Endodermal cell (in vitro differentiated cells): Measurements from ENCODE around the gene SUFU. TPM values are rescaled to one million over a fixed set of nuclear protein-coding genes. Genes with fewer than 3 reads are reported as not detected.

Experiments
- DNase-seq: peaks from one replicate; pipeline ENCODE4 v3.0.0-alpha.2; 2017
- H3K27ac ChIP-seq: 2 replicates; pipeline ENCODE4 v1.5.1; 2013; ENCODE audit warnings: mild to moderate bottlenecking, low read depth, low read length, moderate library complexity
- H3K27me3 ChIP-seq: 2 replicates; pipeline ENCODE4 v1.6.1; 2013; ENCODE audit warnings: mild to moderate bottlenecking, low read length, moderate library complexity; ENCODE audit not compliant: insufficient read depth, control insufficient read depth, poor library complexity, severe bottlenecking
- H3K36me3 ChIP-seq: 2 replicates; pipeline ENCODE4 v1.7.0; 2013; ENCODE audit warnings: mild to moderate bottlenecking, low read length, moderate library complexity; ENCODE audit not compliant: control insufficient read depth, insufficient read depth
- H3K4me1 ChIP-seq: one replicate; pipeline ENCODE4 v1.7.0; 2013; ENCODE audit warnings: low read length; ENCODE audit not compliant: control insufficient read depth, insufficient read depth
- H3K4me3 ChIP-seq: 2 replicates; pipeline ENCODE4 v1.5.1; 2013; ENCODE audit warnings: mild to moderate bottlenecking, low read length, moderate library complexity
- H3K9ac ChIP-seq: 2 replicates; pipeline ENCODE4 v1.6.1; 2013; ENCODE audit warnings: mild to moderate bottlenecking, low read length, moderate library complexity; ENCODE audit not compliant: poor library complexity, severe bottlenecking; ENCODE audit errors: extremely low read depth
- H3K9me3 ChIP-seq: 2 replicates; pipeline ENCODE4 v1.6.1; 2013; ENCODE audit warnings: mild to moderate bottlenecking, low read length, moderate library complexity; ENCODE audit not compliant: control insufficient read depth
- H3K27ac Mint-ChIP-seq: 2 replicates; pipeline ENCODE4 v1.8.0; 2020; ENCODE audit warnings: mixed read lengths
- H3K27me3 Mint-ChIP-seq: 2 replicates; pipeline ENCODE4 v1.8.0; 2021; ENCODE audit warnings: mild to moderate bottlenecking, mixed read lengths; ENCODE audit not compliant: insufficient read depth
- H3K36me3 Mint-ChIP-seq: 2 replicates; pipeline ENCODE4 v1.8.0; 2020; ENCODE audit warnings: low read depth, mixed read lengths
- H3K4me1 Mint-ChIP-seq: 2 replicates; pipeline ENCODE4 v1.8.0; 2020; ENCODE audit warnings: mixed read lengths
- H3K4me3 Mint-ChIP-seq: 2 replicates; pipeline ENCODE4 v1.8.0; 2020; ENCODE audit warnings: mild to moderate bottlenecking, moderate library complexity, mixed read lengths
- H3K9me3 Mint-ChIP-seq: 2 replicates; pipeline ENCODE4 v1.8.0; 2020; ENCODE audit warnings: mild to moderate bottlenecking, mixed read lengths
- CTCF ChIP-seq: fragments of 200-600 bp; sonication (generic); conservative IDR thresholded peaks from 2 replicates; pipeline ENCODE4 v1.5.0; 2021; ENCODE audit warnings: antibody characterized with exemption, mild to moderate bottlenecking
- WGBS, 2 experiments: methylation state at CpG; one replicate each; pipeline versions ENCODE4 v1.1.5 to v1.1.7; 2013; ENCODE audit warnings: missing lambda C conversion rate in 2 of 2, mixed read lengths in 1 of 2; ENCODE audit not compliant: insufficient coverage in 1 of 2, insufficient read length in 1 of 2; 5-methylcytosine and 5-hydroxymethylcytosine counted together
- total RNA-seq, 2 donors: library from RNA; stranded (reverse); fragmentation: NEBNext Ultra II Directional in 1 of 2; extraction: Animal tissue kit (Norgen Biotek cat#: 25700) in 1 of 2; gene quantifications; 2 replicates in 1 of 2; 3 replicates in 1 of 2; pipeline ENCODE4 v1.2.1, GENCODE V29; 2021

SUFU gene
- total RNA-seq, 2 donors from 2014 or later: 19.1 to 20.6 TPM

GRCh38 chr10:102586858-102587257, 83.1 kb downstream of the SUFU start:
- H3K4me1 Mint-ChIP-seq: peaks cover 8% of the 10 kb centered on the region
- DNase-seq: no peak
- H3K4me3 ChIP-seq: no peak overlapping the region
- peaks cover 2% of the 10 kb centered on the region for H3K36me3 Mint-ChIP-seq
- 100% methylated on average over 1 of the region's 1 CpG for WGBS, 2 experiments
- no peak overlapping the region for H3K27ac ChIP-seq
- H3K4me3 Mint-ChIP-seq: no peak overlapping the region
- peaks cover 2% of the 10 kb centered on the region for H3K4me1 ChIP-seq
- no peak overlapping the region for H3K9ac ChIP-seq
- H3K36me3 ChIP-seq: no peaks in the 10 kb centered on the region
- H3K9me3 ChIP-seq: no peaks in the 10 kb centered on the region
- H3K9me3 Mint-ChIP-seq: peaks cover 2% of the 10 kb centered on the region
- TF ChIP-seq CTCF: no peak
- H3K27ac Mint-ChIP-seq: no peak overlapping the region
- H3K27me3 Mint-ChIP-seq: peaks cover 1% of the 10 kb centered on the region
- no peaks in the 10 kb centered on the region for H3K27me3 ChIP-seq

- H3K4me3 ChIP-seq: no peak overlapping the region
- H3K27ac Mint-ChIP-seq: no peak overlapping the region
- H3K27ac ChIP-seq: no peak overlapping the region
- peaks cover 5% of the 10 kb centered on the region for H3K36me3 Mint-ChIP-seq
- no peaks in the 10 kb centered on the region for H3K36me3 ChIP-seq
- H3K4me1 ChIP-seq: peaks cover 11% of the 10 kb centered on the region
- no peak for TF ChIP-seq CTCF
- peaks cover 16% of the 10 kb centered on the region for H3K4me1 Mint-ChIP-seq
- H3K9me3 Mint-ChIP-seq: peaks cover 2% of the 10 kb centered on the region
- H3K9ac ChIP-seq: no peak overlapping the region
- peaks cover 1% of the 10 kb centered on the region for H3K27me3 Mint-ChIP-seq
- no peak overlapping the region for H3K4me3 Mint-ChIP-seq
- no peaks in the 10 kb centered on the region for H3K9me3 ChIP-seq
- WGBS, 2 experiments: 89% methylated on average over 1 of the region's 1 CpG; no CpG with 5 or more reads in 1 of the 2 experiments
- no peak for DNase-seq
- no peaks in the 10 kb centered on the region for H3K27me3 ChIP-seq
These were observed 85.1 kb downstream of the SUFU start for GRCh38 chr10:102588875-102589274.

GRCh38 chr10:102593074-102593803, 89.5 kb downstream of the SUFU start:
- no peaks in the 10 kb centered on the region for H3K9me3 Mint-ChIP-seq
- H3K4me3 Mint-ChIP-seq: no peak overlapping the region
- H3K4me1 Mint-ChIP-seq: peaks cover 23% of the 10 kb centered on the region
- H3K27me3 ChIP-seq: no peaks in the 10 kb centered on the region
- no peaks in the 10 kb centered on the region for H3K27me3 Mint-ChIP-seq
- peak overlapping the region; percentile 74 for H3K27ac Mint-ChIP-seq
- WGBS, 2 experiments: 81 to 86% methylated on average over 4 to 6 of the region's 6 CpGs
- H3K27ac ChIP-seq: peak overlapping the region; percentile 6
- H3K36me3 Mint-ChIP-seq: peaks cover 12% of the 10 kb centered on the region
- H3K9ac ChIP-seq: no peak overlapping the region
- H3K36me3 ChIP-seq: peaks cover 19% of the 10 kb centered on the region
- H3K9me3 ChIP-seq: no peaks in the 10 kb centered on the region
- DNase-seq: peak; percentile 60
- no peak for TF ChIP-seq CTCF
- peaks cover 11% of the 10 kb centered on the region for H3K4me1 ChIP-seq
- no peak overlapping the region for H3K4me3 ChIP-seq
